Tibial nerve (tissue), 4 donors: ENCODE results near the gene ADGRG4. TPM values are rescaled to one million over a fixed set of nuclear protein-coding genes. Genes with fewer than 3 reads are reported as not detected.

Experiments used
- DNase-seq, 2 donors: peaks; one replicate each; pipeline ENCODE4 v3.0.0-alpha.2; 2019; ENCODE audit warnings: low spot score in 2 of 2
- H3K27ac ChIP-seq, 4 donors: fragments of 200-600 bp; sonication (generic) in 3 of 4; one replicate each; pipeline ENCODE4 v1.5.1; 2017 to 2019; ENCODE audit warnings: mild to moderate bottlenecking in 1 of 4
- H3K27me3 ChIP-seq, 2 donors: fragments of 200-600 bp; sonication (generic) in 1 of 2; one replicate each; pipeline versions ENCODE4 v1.5.1 to v1.6.0; 2017 to 2019
- H3K36me3 ChIP-seq, 3 donors: fragments of 200-600 bp; sonication (generic); one replicate each; pipeline ENCODE4 v1.5.1; 2018 to 2019
- H3K4me1 ChIP-seq, 4 donors: fragments of 200-600 bp; sonication (generic) in 3 of 4; one replicate each; pipeline ENCODE4 v1.5.1; 2017 to 2019
- H3K4me3 ChIP-seq, 4 donors: fragments of 200-600 bp; sonication (generic) in 3 of 4; one replicate each; pipeline ENCODE4 v1.5.1; 2017 to 2019; ENCODE audit warnings: mild to moderate bottlenecking in 1 of 4, moderate library complexity in 1 of 4
- H3K9me3 ChIP-seq, 4 donors: fragments of 200-600 bp; sonication (generic) in 3 of 4; one replicate each; pipeline ENCODE4 v1.5.1; 2017 to 2019
- CTCF ChIP-seq, 5 experiments: fragments of 200-600 bp in 3 of 5; fragments of 450-650 bp in 2 of 5; sonication (generic) in 3 of 5; IDR thresholded peaks; one replicate each; pipeline ENCODE4 v1.5.1; 2016 to 2019; ENCODE audit warnings: antibody characterized with exemption in 5 of 5, mild to moderate bottlenecking in 3 of 5, moderate library complexity in 2 of 5
- EP300 ChIP-seq, 2 donors: sonication (generic); formaldehyde crosslinking; IDR thresholded peaks; one replicate each; pipeline ENCODE4 v1.6.1; 2017; ENCODE audit warnings: antibody characterized with exemption in 2 of 2, mild to moderate bottlenecking in 1 of 2
- POLR2A ChIP-seq, 2 donors: fragments of 450-650 bp; IDR thresholded peaks; one replicate each; pipeline ENCODE4 v1.6.1; 2017; ENCODE audit warnings: antibody characterized with exemption in 2 of 2, mild to moderate bottlenecking in 2 of 2, moderate library complexity in 2 of 2
- WGBS, 2 donors: methylation state at CpG; one replicate each; pipeline ENCODE4 v1.1.5; 2018; 5-methylcytosine and 5-hydroxymethylcytosine counted together
- total RNA-seq, 4 donors: library from RNA; depleted of rRNA; stranded (reverse); fragments of >200 nt; gene quantifications; one replicate each; pipeline ENCODE4 v1.1.0, GENCODE V29; 2016

ADGRG4 gene
- total RNA-seq, 4 donors from 2014 or later: 0.20 TPM; not detected in 3

DNA sequence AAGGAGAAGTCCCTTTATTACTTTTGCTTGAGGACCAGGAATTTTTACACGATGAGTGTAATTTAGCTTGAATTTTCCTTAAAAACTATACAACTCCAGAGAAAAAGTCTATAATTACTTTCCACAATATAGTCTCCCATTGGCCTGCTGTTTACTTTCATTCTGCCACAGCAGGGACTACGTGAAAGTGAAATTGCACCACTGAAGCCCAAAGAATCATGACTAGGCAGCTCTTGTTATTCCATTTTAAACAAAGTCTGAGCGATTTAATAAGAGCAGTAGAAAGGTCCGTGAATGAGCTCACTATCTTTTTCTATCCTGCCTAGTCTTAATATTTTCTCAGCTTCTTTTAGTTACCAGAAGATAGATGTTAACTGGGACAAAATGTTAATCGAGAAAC, 68.6 kb downstream of the ADGRG4 start:
- no peak overlapping the region for H3K27ac ChIP-seq
- no peak overlapping the region for H3K4me3 ChIP-seq
- no peak for DNase-seq
- H3K4me1 ChIP-seq: no peaks in the 10 kb centered on the region
- no peaks in the 10 kb centered on the region for H3K36me3 ChIP-seq
- H3K9me3 ChIP-seq: no peaks in the 10 kb centered on the region
- TF ChIP-seq EP300 (IDR thresholded peaks at IDR 0.05) (no peak), POLR2A (IDR thresholded peaks at IDR 0.05) (no peak), CTCF (IDR thresholded peaks at IDR 0.05) (no peak)
- WGBS, 2 donors: 70 to 81% methylated on average over 5 of the region's 5 CpGs
- peaks cover 0 to 12% of the 10 kb centered on the region in 2 donors for H3K27me3 ChIP-seq

DNA sequence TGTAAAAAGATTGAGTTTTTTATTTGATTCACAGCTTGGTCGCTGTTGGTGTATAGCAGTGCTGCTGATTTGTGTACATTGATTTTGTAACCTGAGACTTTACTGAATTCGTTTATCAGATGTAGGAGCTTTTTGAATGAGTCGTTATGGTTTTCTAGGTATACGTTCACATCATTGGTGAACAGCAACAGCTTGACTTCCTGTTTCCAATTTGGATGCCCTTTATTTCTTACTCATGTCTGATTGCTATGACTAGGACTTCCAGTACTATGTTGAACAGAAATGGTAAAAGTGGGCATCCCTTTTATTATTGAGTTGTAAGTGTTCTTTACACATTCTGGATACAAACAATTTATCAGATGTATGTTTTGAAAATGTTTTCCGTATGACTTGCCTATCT, 76.0 kb downstream of the ADGRG4 start:
- H3K27ac ChIP-seq: no peak overlapping the region
- no peaks in the 10 kb centered on the region for H3K27me3 ChIP-seq
- 85 to 91% methylated on average over 5 of the region's 5 CpGs for WGBS, 2 donors
- H3K36me3 ChIP-seq: no peaks in the 10 kb centered on the region
- DNase-seq: no peak
- no peaks in the 10 kb centered on the region for H3K4me1 ChIP-seq
- no peak overlapping the region for H3K4me3 ChIP-seq
- TF ChIP-seq POLR2A (IDR thresholded peaks at IDR 0.05) (no peak), EP300 (IDR thresholded peaks at IDR 0.05) (no peak), CTCF (IDR thresholded peaks at IDR 0.05) (no peak)
- H3K9me3 ChIP-seq: no peaks in the 10 kb centered on the region

DNA sequence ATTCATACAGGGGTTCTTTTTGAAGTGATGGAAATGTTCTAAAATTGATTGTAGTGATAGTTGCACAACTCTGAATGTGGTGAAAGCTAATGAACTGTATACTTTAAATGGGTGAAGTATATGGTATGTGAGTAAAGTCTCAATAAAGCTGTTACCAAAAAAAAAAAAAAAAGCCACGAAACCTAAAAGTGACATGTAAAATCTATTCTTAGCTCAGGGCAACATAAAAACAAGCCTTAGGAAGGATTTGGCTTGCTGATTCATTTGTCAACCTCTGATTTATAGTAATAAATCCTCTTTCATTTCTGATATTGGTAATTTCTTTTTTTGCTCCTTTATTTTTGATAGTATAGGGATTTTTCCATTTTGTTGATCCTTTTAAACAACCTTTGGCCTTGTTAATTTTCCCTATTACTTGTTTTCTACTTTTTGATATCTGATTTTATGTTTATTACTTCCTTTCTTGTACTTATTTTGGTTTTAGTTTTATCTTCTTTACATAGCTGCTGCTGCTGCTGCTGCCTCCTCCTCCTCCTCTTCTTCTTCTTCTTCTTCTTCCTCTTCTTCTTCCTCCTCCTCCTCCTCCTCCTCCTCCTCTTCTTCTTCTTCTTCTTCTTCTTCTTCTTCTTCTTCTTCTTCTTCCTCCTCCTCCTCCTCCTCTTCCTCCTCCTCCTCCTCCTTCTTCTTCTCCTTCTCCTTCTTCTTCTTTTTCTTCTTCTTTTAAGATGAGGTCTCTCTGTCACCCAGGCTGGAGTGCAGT, 79.4 kb downstream of the ADGRG4 start:
- Histone ChIP-seq H3K36me3 (no peaks in the 10 kb centered on the region), H3K9me3 (no peaks in the 10 kb centered on the region), H3K27me3 (peaks cover 0 to 3% of the 10 kb centered on the region in 2 donors), H3K4me1 (no peaks in the 10 kb centered on the region), H3K4me3 (no peak overlapping the region), H3K27ac (no peak overlapping the region)
- 53 to 79% methylated on average over 1 of the region's 1 CpG for WGBS, 2 donors
- TF ChIP-seq POLR2A (IDR thresholded peaks at IDR 0.05) (no peak), EP300 (IDR thresholded peaks at IDR 0.05) (no peak), CTCF (IDR thresholded peaks at IDR 0.05) (no peak)
- no peak for DNase-seq

DNA sequence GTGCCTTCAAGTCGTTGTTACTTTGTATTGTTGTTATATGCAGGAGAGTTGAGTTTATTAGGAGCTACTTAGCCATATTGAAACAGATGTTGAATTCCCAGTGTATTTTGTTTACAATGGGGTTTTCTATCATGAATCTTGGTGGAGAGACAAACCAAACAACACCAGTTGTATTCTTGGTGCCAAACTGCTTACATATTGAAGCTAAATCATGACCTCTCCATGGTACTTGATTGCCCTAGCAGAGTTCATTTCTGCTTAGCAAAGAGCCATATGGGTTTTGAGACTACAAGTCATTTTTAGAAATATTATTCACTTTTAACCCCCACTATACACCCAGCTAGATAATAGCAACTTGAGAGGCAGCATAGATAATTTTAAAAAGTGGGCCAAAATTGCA, 85.4 kb downstream of the ADGRG4 start:
- TF ChIP-seq EP300 (IDR thresholded peaks at IDR 0.05) (no peak), POLR2A (IDR thresholded peaks at IDR 0.05) (no peak), CTCF (IDR thresholded peaks at IDR 0.05) (no peak)
- Histone ChIP-seq H3K27ac (no peak overlapping the region), H3K4me3 (no peak overlapping the region), H3K27me3 (peaks cover 0 to 3% of the 10 kb centered on the region in 2 donors), H3K36me3 (no peaks in the 10 kb centered on the region), H3K9me3 (no peaks in the 10 kb centered on the region), H3K4me1 (no peaks in the 10 kb centered on the region)
- 41 to 58% methylated on average over 1 of the region's 1 CpG for WGBS, 2 donors
- DNase-seq: no peak

- WGBS, 2 donors: 79 to 84% methylated on average over 2 of the region's 2 CpGs
- Histone ChIP-seq H3K27me3 (peaks cover 0 to 3% of the 10 kb centered on the region in 2 donors), H3K9me3 (no peaks in the 10 kb centered on the region), H3K27ac (no peak overlapping the region), H3K36me3 (no peaks in the 10 kb centered on the region), H3K4me3 (no peak overlapping the region), H3K4me1 (no peaks in the 10 kb centered on the region)
- no peak for DNase-seq
- no peak for TF ChIP-seq CTCF (IDR thresholded peaks at IDR 0.05)
- no peak for TF ChIP-seq POLR2A (IDR thresholded peaks at IDR 0.05)
- no peak for TF ChIP-seq EP300 (IDR thresholded peaks at IDR 0.05)
Measured at GRCh38 chrX:136386826-136387225, 86.1 kb downstream of the ADGRG4 start.
